ENCODE data around the gene ULBP3. TPM values are rescaled to one million over a fixed set of nuclear protein-coding genes. Genes with fewer than 3 reads are reported as not detected.

Gene ULBP3
- total and polyA plus RNA-seq, 9 of the 15 experiments (the other 6 are each of a cell fraction or from before 2014, with no cell fraction given), result 0.25 to 0.33 TPM; not detected in 7

- Histone ChIP-seq H2AFZ (ENCODE audit: low read depth, low read length) (no peak overlapping the region), H3K4me2 (ENCODE audit: insufficient read depth, low read length) (no peak overlapping the region), H3K4me3 (no peak overlapping the region), H3K36me3 (ENCODE audit: control insufficient read depth, insufficient read depth, low read length) (no peaks in the 10 kb centered on the region), H3K79me2 (ENCODE audit: control insufficient read depth, insufficient read depth, low read length) (no peaks in the 10 kb centered on the region), H3K9me1 (ENCODE audit: control insufficient read depth, insufficient read depth, low read length) (peaks cover 4% of the 10 kb centered on the region), H3K27me3 (ENCODE audit: control insufficient read depth in 2 of 2, insufficient read depth in 2 of 2, low read length in 2 of 2) (peaks cover 30 to 66% of the 10 kb centered on the region in 2 experiments), H3K9ac (ENCODE audit: insufficient read depth in 1 of 2, low read depth in 2 of 2, low read length in 2 of 2) (no peak overlapping the region), H3K4me1 (replicated peaks in 1 of 2; ENCODE audit: control insufficient read depth in 2 of 2, insufficient read depth in 2 of 2, low read length in 2 of 2) (peaks cover 0 to 10% of the 10 kb centered on the region in 2 experiments; a peak in 2 of 5 replicates), H3K27ac (ENCODE audit: extremely low read depth, low read depth, low read length) (no peak overlapping the region), H3K9me3 (replicated peaks; ENCODE audit: control insufficient read depth, insufficient read depth, low read depth, low read length) (no peaks in the 10 kb centered on the region), H4K20me1 (replicated peaks; ENCODE audit: control insufficient read depth, insufficient read depth, low read length) (no peaks in the 10 kb centered on the region)
- FAIRE-seq (no peak), ATAC-seq (no peak; the same call in 2 of the 3 replicates), DNase-seq (ENCODE audit: extremely low read depth in 1 of 4, low spot score in 3 of 4) (no peak)
- ChIA-PET CTCF (ENCODE audit: low intra/inter-chr PET ratio) (no interaction called here), POLR2A (interaction anchor here (0.5 kb wide), 1 partner anchor 24 kb away, joined by 3 read pairs; no protein-coding TSS in a partner anchor)
- TF ChIP-seq SP2 (IDR thresholded peaks at IDR 0.05; ENCODE audit: extremely low read depth, low read depth, low read length, poor library complexity, severe bottlenecking), result no peak
- TF ChIP-seq SPI1 (IDR thresholded peaks at IDR 0.05; ENCODE audit: borderline replicate concordance, low read depth, low read length), result peak; percentile 50; the same call in 1 of the 2 replicates
- 1% methylated on average over 6 of the region's 6 CpGs for WGBS (ENCODE audit: insufficient coverage, low coverage, missing lambda C conversion rate)
- in situ Hi-C loops (cut with MboI) (no loop called here), intact Hi-C loops (cut with micrococcal nuclease) (no loop called here)
- BruUV-seq (replicated peaks), result no TSS peak
These were observed 35.6 kb downstream of the ULBP3 start for GRCh38 chr6:150033207-150033771.

- intact Hi-C loops (cut with micrococcal nuclease) (no loop called here), in situ Hi-C loops (cut with MboI) (no loop called here)
- no peaks in the 10 kb centered on the region for H4K20me1 ChIP-seq (replicated peaks; ENCODE audit: control insufficient read depth, insufficient read depth, low read length)
- DNase-seq (ENCODE audit: extremely low read depth in 1 of 4, low spot score in 3 of 4), result no peak
- ChIA-PET POLR2A (interaction anchor here (0.5 kb wide), 1 partner anchor 24 kb away, joined by 3 read pairs; no protein-coding TSS in a partner anchor), CTCF (ENCODE audit: low intra/inter-chr PET ratio) (no interaction called here)
- peaks cover 4% of the 10 kb centered on the region for H3K9me1 ChIP-seq (ENCODE audit: control insufficient read depth, insufficient read depth, low read length)
- no peak overlapping the region for H3K4me2 ChIP-seq (ENCODE audit: insufficient read depth, low read length)
- ATAC-seq, result no peak
- H3K27me3 ChIP-seq (ENCODE audit: control insufficient read depth in 2 of 2, insufficient read depth in 2 of 2, low read length in 2 of 2), result peaks cover 30 to 66% of the 10 kb centered on the region in 2 experiments
- WGBS (ENCODE audit: insufficient coverage, low coverage, missing lambda C conversion rate), result under 1% methylated on average over 8 of the region's 8 CpGs
- H3K27ac ChIP-seq (ENCODE audit: extremely low read depth, low read depth, low read length), result no peak overlapping the region
- H3K9me3 ChIP-seq (replicated peaks; ENCODE audit: control insufficient read depth, insufficient read depth, low read depth, low read length), result no peaks in the 10 kb centered on the region
- peaks cover 0 to 3% of the 10 kb centered on the region in 2 experiments; a peak in 2 of 5 replicates for H3K4me1 ChIP-seq (replicated peaks in 1 of 2; ENCODE audit: control insufficient read depth in 2 of 2, insufficient read depth in 2 of 2, low read length in 2 of 2)
- no peak overlapping the region for H3K4me3 ChIP-seq
- H2AFZ ChIP-seq (ENCODE audit: low read depth, low read length), result no peak overlapping the region
- H3K36me3 ChIP-seq (ENCODE audit: control insufficient read depth, insufficient read depth, low read length), result no peaks in the 10 kb centered on the region
- TF ChIP-seq ZNF644 (tag; IDR thresholded peaks at IDR 0.05; ENCODE audit: low read depth) (no peak), ATF7 (IDR thresholded peaks at IDR 0.05) (peak; percentile 67), KAT2B (IDR thresholded peaks at IDR 0.05; ENCODE audit: low read depth, low read length) (no peak), ZNF121 (CRISPR knock-in tag; conservative IDR thresholded peaks at IDR 0.05) (no peak), C11orf30 (IDR thresholded peaks at IDR 0.05; ENCODE audit: low read depth) (no peak), ATF1 (CRISPR knock-in tag; IDR thresholded peaks at IDR 0.05) (no peak), ATF1 (tag; IDR thresholded peaks at IDR 0.05) (peak; percentile 57), ATF3 (IDR thresholded peaks at IDR 0.05) (peak; percentile 74), ATF3 (CRISPR knock-in tag; conservative IDR thresholded peaks at IDR 0.05) (no peak)
- no peaks in the 10 kb centered on the region for H3K79me2 ChIP-seq (ENCODE audit: control insufficient read depth, insufficient read depth, low read length)
- BruUV-seq (replicated peaks), result no TSS peak
- no peak for FAIRE-seq
- no peak overlapping the region for H3K9ac ChIP-seq (ENCODE audit: insufficient read depth in 1 of 2, low read depth in 2 of 2, low read length in 2 of 2)
These were observed 36.3 kb downstream of the ULBP3 start for GRCh38 chr6:150032598-150032997.
